HG03103 (cell line): Measurements from ENCODE around the gene GSTM3.
A peak's percentile ranks its signal among the peaks of the same experiment; 100 is the strongest.

ENCODE experiments used
- ATAC-seq: cut with Tn5 transposase; IDR thresholded peaks from one replicate; pipeline ENCODE4 v1.9.1; 2021; ENCODE audit warnings: low read depth; ENCODE audit not compliant: unreplicated experiment

Gene GSTM3

GRCh38 chr1:109740615-109741373 lies at the start of gene GSTM3:
GSTM3 (minus strand) TSS chr1:109741038; CDS start chr1:109740287, 751 bp downstream.
- no peak for ATAC-seq

GRCh38 chr1:109790329-109790728 lies 49.5 kb upstream of the GSTM3 start:
- no peak for ATAC-seq

- no peak for ATAC-seq
Observed at GRCh38 chr1:109789551-109790180, 48.8 kb upstream of the GSTM3 start.

- ATAC-seq, result no peak
Observed at GRCh38 chr1:109788695-109789521, 48.1 kb upstream of the GSTM3 start.

- no peak for ATAC-seq
Observed at GRCh38 chr1:109787845-109788601, 47.2 kb upstream of the GSTM3 start.

GRCh38 chr1:109787211-109787844 lies 46.5 kb upstream of the GSTM3 start:
- no peak for ATAC-seq

GRCh38 chr1:109786531-109787021 lies 45.7 kb upstream of the GSTM3 start:
- no peak for ATAC-seq

GRCh38 chr1:109786112-109786480 lies 45.3 kb upstream of the GSTM3 start:
- no peak for ATAC-seq

GRCh38 chr1:109785446-109786111 lies 44.7 kb upstream of the GSTM3 start:
- ATAC-seq, result no peak

- no peak for ATAC-seq
Observed at GRCh38 chr1:109784551-109785252, 43.9 kb upstream of the GSTM3 start.

- ATAC-seq, result no peak
Observed at GRCh38 chr1:109783436-109783835, 42.6 kb upstream of the GSTM3 start.

GRCh38 chr1:109782927-109783326 lies 42.1 kb upstream of the GSTM3 start:
- ATAC-seq, result no peak

- ATAC-seq, result no peak
Observed at GRCh38 chr1:109782514-109782913, 41.7 kb upstream of the GSTM3 start.

GRCh38 chr1:109781806-109782205 lies 41.0 kb upstream of the GSTM3 start:
- no peak for ATAC-seq

- ATAC-seq, result no peak
Observed at GRCh38 chr1:109780982-109781381, 40.1 kb upstream of the GSTM3 start.

GRCh38 chr1:109777980-109778625 lies 37.3 kb upstream of the GSTM3 start:
- ATAC-seq, result no peak

GRCh38 chr1:109777436-109777835 lies 36.6 kb upstream of the GSTM3 start:
- ATAC-seq, result no peak

GRCh38 chr1:109776911-109777310 lies 36.1 kb upstream of the GSTM3 start:
- ATAC-seq, result peak; percentile 72
